Neuronal stem cell (in vitro differentiated cells): Measurements from ENCODE around the gene ZDHHC7.

Experiments
- DNase-seq: peaks from one replicate; pipeline ENCODE4 v3.0.0-alpha.2; 2013; ENCODE audit warnings: low spot score
- H2AFZ ChIP-seq: one replicate; pipeline ENCODE4 v1.6.1; 2013; ENCODE audit warnings: mild to moderate bottlenecking, low read length, inconsistent platforms
- H2AK5ac ChIP-seq: 2 replicates; pipeline ENCODE4 v1.6.1; 2013; ENCODE audit warnings: low read depth, mild to moderate bottlenecking, inconsistent platforms, low read length, moderate library complexity, mixed read lengths
- H2BK120ac ChIP-seq: 2 replicates; pipeline ENCODE4 v1.6.1; 2013; ENCODE audit warnings: low read depth, mild to moderate bottlenecking, inconsistent platforms, low read length, moderate library complexity, mixed read lengths
- H2BK12ac ChIP-seq: one replicate; pipeline ENCODE4 v1.6.1; 2013; ENCODE audit warnings: low read length, inconsistent platforms
- H2BK15ac ChIP-seq: 2 replicates; pipeline ENCODE4 v1.6.1; 2013; ENCODE audit warnings: mild to moderate bottlenecking, low read length, inconsistent platforms, mixed read lengths
- H2BK5ac ChIP-seq: one replicate; pipeline ENCODE4 v1.6.1; 2013; ENCODE audit warnings: inconsistent platforms, mild to moderate bottlenecking, low read length, moderate library complexity
- H3K14ac ChIP-seq: one replicate; pipeline ENCODE4 v1.6.1; 2013; ENCODE audit warnings: low read length, inconsistent platforms
- H3K18ac ChIP-seq: 2 replicates; pipeline ENCODE4 v1.6.1; 2013; ENCODE audit warnings: low read length, inconsistent platforms
- H3K23ac ChIP-seq: 2 replicates; pipeline ENCODE4 v1.6.1; 2013; ENCODE audit warnings: low read depth, mild to moderate bottlenecking, mixed read lengths, low read length, inconsistent platforms; ENCODE audit not compliant: poor library complexity
- H3K27ac ChIP-seq: replicated peaks from 3 replicates; pipeline ENCODE4 v1.5.1; 2013; ENCODE audit warnings: low read length, inconsistent platforms
- H3K27me3 ChIP-seq, 3 experiments: 2 replicates each; pipeline ENCODE4 v1.6.1; 2013; ENCODE audit warnings: low read length in 3 of 3, mild to moderate bottlenecking in 2 of 3, inconsistent platforms in 1 of 3, low read depth in 1 of 3, mixed read lengths in 1 of 3, moderate library complexity in 1 of 3; ENCODE audit not compliant: control insufficient read depth in 3 of 3, insufficient read depth in 3 of 3
- H3K36me3 ChIP-seq, 2 donors: replicated peaks in 1 of 2; 2 replicates each; pipeline ENCODE4 v1.6.1; 2013; ENCODE audit warnings: low read length in 2 of 2; ENCODE audit not compliant: control insufficient read depth in 2 of 2, insufficient read depth in 2 of 2
- H3K4ac ChIP-seq: 2 replicates; pipeline ENCODE4 v1.6.1; 2013; ENCODE audit warnings: inconsistent platforms, mild to moderate bottlenecking, low read length, moderate library complexity
- H3K4me1 ChIP-seq, 2 donors: 1 replicate in 1 of 2; 2 replicates in 1 of 2; pipeline ENCODE4 v1.6.1; 2013; ENCODE audit warnings: low read length in 2 of 2, low read depth in 1 of 2; ENCODE audit not compliant: control insufficient read depth in 2 of 2, insufficient read depth in 1 of 2
- H3K4me2 ChIP-seq: one replicate; pipeline ENCODE4 v1.6.1; 2013; ENCODE audit warnings: mild to moderate bottlenecking, low read length, inconsistent platforms; ENCODE audit not compliant: insufficient read depth, poor library complexity, severe bottlenecking
- H3K4me3 ChIP-seq, 2 donors: 2 replicates each; pipeline ENCODE4 v1.5.1; 2013; ENCODE audit warnings: low read length in 2 of 2, mild to moderate bottlenecking in 2 of 2, inconsistent platforms in 1 of 2, moderate library complexity in 1 of 2
- H3K79me1 ChIP-seq: one replicate; pipeline ENCODE4 v1.6.1; 2013; ENCODE audit warnings: low read depth, mild to moderate bottlenecking, inconsistent platforms, low read length, moderate library complexity
- H3K9ac ChIP-seq: one replicate; pipeline ENCODE4 v1.6.1; 2013; ENCODE audit warnings: mild to moderate bottlenecking, low read depth, low read length, inconsistent platforms; ENCODE audit not compliant: poor library complexity
- H3K9me3 ChIP-seq, 2 donors: replicated peaks in 1 of 2; 2 replicates each; pipeline versions ENCODE3 to v1.6.1; 2013; ENCODE audit warnings: low read length in 2 of 2, mild to moderate bottlenecking in 2 of 2, inconsistent platforms in 1 of 2, low read depth in 1 of 2, mixed read lengths in 1 of 2, moderate library complexity in 1 of 2; ENCODE audit not compliant: control insufficient read depth in 2 of 2, insufficient read depth in 1 of 2
- H4K8ac ChIP-seq: one replicate; pipeline ENCODE4 v1.6.1; 2013; ENCODE audit warnings: low read depth, mild to moderate bottlenecking, inconsistent platforms, low read length, moderate library complexity
- H4K91ac ChIP-seq: one replicate; pipeline ENCODE4 v1.6.1; 2013; ENCODE audit warnings: low read length, low read depth, mild to moderate bottlenecking, inconsistent platforms; ENCODE audit not compliant: poor library complexity
- WGBS, 2 donors: extraction: QIAGEN DNeasy Blood & Tissue Kit; methylation state at CpG; one replicate each; pipeline ENCODE4 v1.1.7; 2013; ENCODE audit warnings: missing lambda C conversion rate in 2 of 2, mixed read lengths in 1 of 2; ENCODE audit not compliant: insufficient read length in 2 of 2, insufficient replicate concordance in 1 of 2; ENCODE audit errors: extremely low coverage in 2 of 2; 5-methylcytosine and 5-hydroxymethylcytosine counted together

ZDHHC7 gene

GRCh38 chr16:85037721-85038120 lies 26.4 kb upstream of the ZDHHC7 start:
- Histone ChIP-seq H3K27ac (no peak overlapping the region), H3K79me1 (peaks cover 4% of the 10 kb centered on the region), H4K91ac (no peak overlapping the region), H3K4ac (no peak overlapping the region), H2BK12ac (no peak overlapping the region), H4K8ac (no peak overlapping the region), H3K27me3 (no peaks in the 10 kb centered on the region), H3K18ac (no peak overlapping the region), H3K4me1 (peaks cover 1 to 3% of the 10 kb centered on the region in 2 donors), H3K14ac (no peak overlapping the region), H3K9me3 (no peaks in the 10 kb centered on the region), H2BK15ac (no peak overlapping the region), H2AFZ (no peak overlapping the region), H2AK5ac (no peak overlapping the region), H3K23ac (peak overlapping the region; percentile 20), H3K36me3 (no peaks in the 10 kb centered on the region), H2BK120ac (no peak overlapping the region), H3K9ac (no peak overlapping the region), H2BK5ac (no peak overlapping the region), H3K4me2 (no peak overlapping the region), H3K4me3 (no peak overlapping the region)
- WGBS, 2 donors, result no CpG with 5 or more reads among the region's 5 CpGs
- DNase-seq, result no peak

GRCh38 chr16:85037050-85037410 lies 25.7 kb upstream of the ZDHHC7 start:
- no peaks in the 10 kb centered on the region for H3K9me3 ChIP-seq
- no peaks in the 10 kb centered on the region for H3K36me3 ChIP-seq
- H4K8ac ChIP-seq, result no peak overlapping the region
- no peak overlapping the region for H3K18ac ChIP-seq
- no peak overlapping the region for H3K4ac ChIP-seq
- WGBS, 2 donors, result no CpG with 5 or more reads among the region's 7 CpGs
- no peak overlapping the region for H2BK15ac ChIP-seq
- H3K79me1 ChIP-seq, result peaks cover 4% of the 10 kb centered on the region
- H2BK120ac ChIP-seq, result no peak overlapping the region
- peaks cover 1 to 3% of the 10 kb centered on the region in 2 donors for H3K4me1 ChIP-seq
- no peaks in the 10 kb centered on the region for H3K27me3 ChIP-seq
- no peak overlapping the region for H4K91ac ChIP-seq
- no peak overlapping the region for H2BK12ac ChIP-seq
- H3K27ac ChIP-seq, result no peak overlapping the region
- no peak overlapping the region for H2BK5ac ChIP-seq
- H3K4me2 ChIP-seq, result no peak overlapping the region
- no peak overlapping the region for H2AFZ ChIP-seq
- no peak overlapping the region for H3K4me3 ChIP-seq
- no peak overlapping the region for H3K23ac ChIP-seq
- no peak overlapping the region for H3K9ac ChIP-seq
- H2AK5ac ChIP-seq, result no peak overlapping the region
- no peak for DNase-seq
- H3K14ac ChIP-seq, result no peak overlapping the region

- Histone ChIP-seq H3K27me3 (no peaks in the 10 kb centered on the region), H2BK120ac (no peak overlapping the region), H3K9ac (no peak overlapping the region), H2BK12ac (no peak overlapping the region), H3K4me3 (no peak overlapping the region), H3K23ac (no peak overlapping the region), H2AK5ac (no peak overlapping the region), H2AFZ (no peak overlapping the region), H3K18ac (no peak overlapping the region), H3K27ac (no peak overlapping the region), H2BK15ac (no peak overlapping the region), H3K4ac (no peak overlapping the region), H3K9me3 (peaks cover 0 to under 1% of the 10 kb centered on the region in 2 donors), H4K91ac (no peak overlapping the region), H3K4me1 (peaks cover 0 to 3% of the 10 kb centered on the region in 2 donors), H2BK5ac (no peak overlapping the region), H3K4me2 (no peak overlapping the region), H3K79me1 (peaks cover 4% of the 10 kb centered on the region), H3K14ac (no peak overlapping the region), H3K36me3 (no peaks in the 10 kb centered on the region), H4K8ac (no peak overlapping the region)
- no CpG with 5 or more reads among the region's 15 CpGs for WGBS, 2 donors
- DNase-seq, result no peak
Observed at GRCh38 chr16:85036236-85037049, 25.1 kb upstream of the ZDHHC7 start.

GRCh38 chr16:85034591-85035433 lies 23.5 kb upstream of the ZDHHC7 start:
- Histone ChIP-seq H3K18ac (peak overlapping the region; percentile 35), H3K27ac (no peak overlapping the region), H2AFZ (no peak overlapping the region), H4K8ac (no peak overlapping the region), H2BK12ac (no peak overlapping the region), H3K4me1 (peaks cover 0 to 2% of the 10 kb centered on the region in 2 donors), H3K9ac (no peak overlapping the region), H2BK120ac (no peak overlapping the region), H2AK5ac (no peak overlapping the region), H3K4me2 (no peak overlapping the region), H3K14ac (no peak overlapping the region), H3K27me3 (no peaks in the 10 kb centered on the region), H3K36me3 (no peaks in the 10 kb centered on the region), H4K91ac (no peak overlapping the region), H3K9me3 (peaks cover 0 to 2% of the 10 kb centered on the region in 2 donors), H3K23ac (peak overlapping the region; percentile 97), H2BK15ac (no peak overlapping the region), H3K4me3 (peak overlapping the region in 1 of 2 donors; percentile 32), H3K4ac (no peak overlapping the region), H3K79me1 (peaks cover 8% of the 10 kb centered on the region), H2BK5ac (no peak overlapping the region)
- no CpG with 5 or more reads among the region's 18 CpGs for WGBS, 2 donors
- no peak for DNase-seq
